Measurements from ENCODE around the gene APLP2.
"Not testable (repeated sequence)": the region's sequence is repeated elsewhere in the genome, so short reads cannot be mapped to it uniquely, and the experiment has no call there.

The APLP2 gene

DNA sequence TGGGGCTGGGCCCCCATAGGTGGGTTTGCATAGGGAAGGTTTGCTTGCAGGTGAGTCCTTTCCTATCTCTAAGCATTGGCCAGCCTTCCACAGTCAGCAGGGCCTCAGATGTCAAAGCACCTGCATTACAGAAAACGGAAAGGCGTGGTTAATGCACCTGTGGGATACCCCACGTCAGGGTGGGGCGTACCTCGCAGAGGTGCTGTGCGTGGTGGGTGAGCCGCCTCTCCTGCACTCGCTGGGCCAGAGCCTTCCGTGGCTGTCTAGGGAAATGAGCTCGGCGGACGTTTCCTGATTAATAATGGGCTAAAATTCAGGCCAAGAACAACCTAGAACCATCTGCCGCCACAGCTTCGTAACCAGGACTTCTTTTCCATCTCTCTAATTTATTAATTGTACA is 122.2 kb downstream of the APLP2 start:
- no peak for DNase-seq (ENCODE audit: low read depth in 1 of 2, low spot score in 1 of 2)

DNA sequence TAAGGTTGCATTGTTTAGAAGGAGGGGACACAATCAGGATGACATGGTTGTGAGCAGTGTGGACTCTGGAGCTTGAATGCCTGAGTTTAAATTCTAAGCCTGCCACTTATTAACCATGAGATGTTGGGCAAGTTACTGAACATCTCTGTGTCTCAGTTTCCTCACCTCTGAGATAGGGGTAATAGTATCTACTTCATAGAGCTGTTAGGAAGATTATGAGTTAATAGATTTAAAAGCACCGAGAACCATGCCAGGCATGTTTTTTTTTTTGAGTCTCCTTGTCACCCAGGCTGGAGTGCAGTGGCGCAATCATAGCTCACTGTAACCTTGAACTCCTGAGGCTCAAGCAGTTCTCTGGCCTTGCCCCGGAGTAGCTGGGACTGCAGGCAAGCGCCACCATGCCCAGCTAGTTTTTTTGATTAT is 123.2 kb downstream of the APLP2 start:
- no peak for DNase-seq (ENCODE audit: low read depth in 1 of 2, low spot score in 1 of 2)

DNA sequence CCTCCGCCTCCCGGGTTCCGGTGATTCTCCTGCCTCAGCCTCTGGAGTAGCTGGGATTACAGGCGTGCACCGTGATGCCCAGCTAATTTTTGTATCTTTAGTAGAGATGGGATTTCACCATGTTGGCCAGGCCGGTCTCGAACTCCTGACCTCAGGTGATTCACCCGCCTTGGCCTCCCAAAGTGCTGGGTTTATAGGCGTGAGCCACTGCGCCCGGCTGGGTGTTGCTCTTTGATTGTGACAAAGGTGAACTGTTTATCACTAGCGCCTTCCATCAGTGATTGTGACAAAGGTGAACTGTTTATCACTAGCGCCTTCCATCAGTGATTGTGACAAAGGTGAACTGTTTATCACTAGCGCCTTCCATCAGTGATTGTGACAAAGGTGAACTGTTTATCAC is 123.9 kb downstream of the APLP2 start:
- not testable (repeated sequence) for DNase-seq (ENCODE audit: low read depth in 1 of 2, low spot score in 1 of 2)

Data from stimulated activated CD4-positive, alpha-beta T cell treated with anti-CD3 and anti-CD28 coated beads, Interleukin-15, amount 100 ng/mL, for 1 hour (primary cell).